Activated CD8-positive, alpha-beta memory T cell treated with anti-CD3 and anti-CD28 coated beads, Interleukin-2, amount 50 U/mL, for 1 hour (primary cell): ENCODE results near the gene STARD7.

Source experiments
- DNase-seq: peaks from one replicate; pipeline ENCODE4 v3.0.0-alpha.2; 2020; ENCODE audit errors: extremely low read depth

Gene STARD7

GRCh38 chr2:96136129-96136720, 72.4 kb downstream of the STARD7 start:
- DNase-seq: no peak

GRCh38 chr2:96135621-96136020, 73.0 kb downstream of the STARD7 start:
- no peak for DNase-seq

- DNase-seq: no peak
Observed at GRCh38 chr2:96135171-96135570, 73.5 kb downstream of the STARD7 start.
